CD4-positive, alpha-beta T cell treated with Interferon gamma for 1 hour (primary cell): ENCODE measurements around the gene RPRD1B.

ENCODE experiments used
- DNase-seq: peaks from one replicate; pipeline ENCODE4 v3.0.0-alpha.2; 2020

RPRD1B gene

DNA sequence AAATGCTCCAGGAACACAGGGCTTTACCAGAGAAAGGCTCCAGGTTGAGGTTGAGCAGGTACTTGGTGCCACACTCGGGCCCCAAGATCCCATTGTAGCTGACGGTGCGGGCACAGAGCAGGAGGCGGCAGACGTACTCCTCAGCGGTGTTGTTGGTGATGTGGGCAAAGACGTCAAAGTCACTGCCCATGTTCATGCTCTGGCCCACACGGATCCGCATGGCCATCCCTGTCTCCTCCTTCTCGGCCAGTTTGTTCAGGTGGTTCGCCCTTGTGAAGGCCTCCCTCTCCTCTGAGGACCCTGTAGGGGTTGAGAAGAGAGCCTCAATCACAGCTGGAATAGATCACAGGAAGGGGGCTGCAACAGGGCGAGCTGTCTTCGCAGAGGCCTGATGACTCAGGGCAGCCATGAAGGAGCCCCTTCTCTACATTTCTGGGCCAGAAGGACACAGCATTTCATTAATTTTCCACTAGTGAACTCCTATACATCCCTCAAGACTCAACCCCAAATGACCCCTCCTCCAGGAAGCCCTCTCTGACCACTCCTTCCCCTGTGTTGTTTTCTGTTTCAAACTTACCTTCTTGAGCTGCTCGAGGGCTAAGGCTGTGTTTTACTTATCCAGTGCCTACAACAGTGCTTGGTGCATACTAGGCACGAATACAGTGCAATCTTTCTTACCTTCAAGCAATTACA is 104.7 kb downstream of the RPRD1B start:
- DNase-seq, result no peak

- no peak for DNase-seq
These were observed 105.8 kb downstream of the RPRD1B start for GRCh38 chr20:38139156-38139912.

- DNase-seq, result no peak
These were observed 106.6 kb downstream of the RPRD1B start for GRCh38 chr20:38139977-38140753.

GRCh38 chr20:38141204-38141888 is 107.8 kb downstream of the RPRD1B start:
- DNase-seq, result no peak
